ENCODE results near the gene APLP2.
"Not testable (repeated sequence)": the region's sequence is repeated elsewhere in the genome, so short reads cannot be mapped to it uniquely, and the experiment has no call there.

The APLP2 gene

DNA sequence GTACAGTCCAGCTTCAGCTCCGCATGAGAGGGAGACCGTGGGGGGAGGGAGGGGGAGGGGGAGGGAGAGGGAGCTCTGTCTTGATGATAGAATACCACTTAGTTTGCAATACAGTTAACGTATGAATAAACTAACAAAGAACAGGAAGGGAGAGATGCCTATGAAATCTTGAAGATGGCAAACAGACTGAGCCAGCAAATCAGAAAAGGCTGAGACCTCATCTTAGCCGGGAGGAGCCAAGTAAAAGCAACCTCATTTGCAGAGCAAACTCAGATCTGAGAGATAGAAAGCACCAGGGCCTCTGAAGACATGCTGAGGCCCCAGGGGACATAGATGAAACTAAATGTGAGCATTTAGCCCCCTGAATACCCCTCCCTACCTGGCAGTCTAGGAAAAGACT lies 23.0 kb downstream of the APLP2 start:
- DNase-seq, result no peak

DNA sequence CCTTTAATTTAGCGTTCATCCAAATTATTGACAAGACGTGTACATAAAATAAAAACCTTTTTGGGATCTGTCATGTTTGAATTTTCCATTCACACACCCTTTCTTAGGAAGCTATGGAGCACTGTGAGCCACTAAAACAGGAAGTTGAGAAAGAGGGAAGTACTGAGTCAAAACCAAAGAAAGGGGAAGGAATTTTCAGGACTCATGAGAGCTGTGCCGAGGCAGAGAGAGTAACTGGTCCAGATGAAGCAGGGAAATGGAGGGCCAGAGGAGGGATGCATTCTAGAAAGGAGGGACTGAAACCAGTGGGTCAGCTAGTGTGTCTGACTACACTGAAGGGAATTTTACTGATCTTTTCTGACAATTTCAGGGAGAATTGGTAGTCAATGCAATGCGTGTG lies 24.9 kb downstream of the APLP2 start:
- DNase-seq, result no peak

GRCh38 chr11:130095326-130095725 lies 25.6 kb downstream of the APLP2 start:
- DNase-seq, result no peak

GRCh38 chr11:130096042-130096441 lies 26.3 kb downstream of the APLP2 start:
- no peak for DNase-seq

DNA sequence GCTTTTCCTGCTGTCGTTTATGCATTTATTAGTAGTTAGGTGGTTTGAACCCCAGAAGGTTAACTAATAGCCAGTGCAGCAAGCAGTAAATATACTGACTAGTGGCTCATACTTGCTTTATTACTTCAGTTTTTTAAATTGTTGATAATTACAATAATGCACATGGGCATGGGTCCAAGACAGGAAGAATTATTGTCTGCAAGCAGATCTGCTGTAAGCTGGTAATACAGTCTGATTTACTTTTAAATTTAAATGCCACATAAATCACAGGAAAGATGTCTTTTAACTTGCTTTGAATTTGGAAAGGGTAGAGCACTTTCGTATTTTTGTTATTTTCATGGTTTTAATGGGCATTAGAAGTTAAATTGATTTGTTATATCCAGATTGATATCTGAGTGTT lies 27.1 kb downstream of the APLP2 start:
- DNase-seq, result no peak

DNA sequence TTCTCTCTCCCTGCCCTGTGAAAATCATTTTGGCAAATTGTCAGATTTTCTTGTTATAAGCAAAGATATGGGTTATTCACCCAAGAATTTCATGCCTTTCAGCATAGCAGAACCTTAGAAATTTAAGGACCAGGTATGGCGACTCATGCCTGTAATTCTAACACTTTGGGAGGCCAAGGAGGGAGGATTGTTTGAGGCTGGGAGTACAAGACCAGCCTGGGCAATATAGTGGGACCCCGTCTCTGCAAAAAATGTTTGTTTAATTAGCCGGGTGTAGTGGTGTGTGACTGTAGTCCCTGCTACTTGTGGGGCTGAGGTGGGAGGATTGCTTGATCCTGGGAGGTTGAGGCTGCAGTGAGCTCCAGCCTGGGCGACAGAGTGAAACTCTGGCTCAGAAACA lies 27.6 kb downstream of the APLP2 start:
- DNase-seq, result no peak

DNA sequence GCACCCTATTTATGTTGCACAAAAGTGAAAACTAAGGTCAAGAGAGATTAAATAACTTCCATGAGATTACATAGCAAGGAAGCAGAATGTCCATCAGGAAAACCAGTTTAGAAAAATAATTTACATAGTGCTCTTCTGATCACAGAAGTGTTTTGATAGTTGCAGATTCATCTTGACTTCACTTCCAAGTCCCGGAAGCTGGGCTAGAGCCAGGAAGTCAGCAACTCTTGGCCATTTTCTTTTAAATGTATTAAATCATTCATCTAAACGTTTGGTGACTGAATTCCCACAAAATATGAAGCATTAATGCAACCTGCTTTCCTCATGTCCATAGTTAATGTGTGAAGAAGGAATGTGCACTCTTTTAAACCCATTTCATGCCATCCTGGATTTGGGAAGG lies 29.7 kb downstream of the APLP2 start:
- DNase-seq, result no peak

- DNase-seq, result no peak
Measured at GRCh38 chr11:130100381-130101095, 30.8 kb downstream of the APLP2 start.

- no peak for DNase-seq
Measured at GRCh38 chr11:130101661-130102060, 32.0 kb downstream of the APLP2 start.

- no peak for DNase-seq
Measured at GRCh38 chr11:130102301-130103249, 32.9 kb downstream of the APLP2 start.

DNA sequence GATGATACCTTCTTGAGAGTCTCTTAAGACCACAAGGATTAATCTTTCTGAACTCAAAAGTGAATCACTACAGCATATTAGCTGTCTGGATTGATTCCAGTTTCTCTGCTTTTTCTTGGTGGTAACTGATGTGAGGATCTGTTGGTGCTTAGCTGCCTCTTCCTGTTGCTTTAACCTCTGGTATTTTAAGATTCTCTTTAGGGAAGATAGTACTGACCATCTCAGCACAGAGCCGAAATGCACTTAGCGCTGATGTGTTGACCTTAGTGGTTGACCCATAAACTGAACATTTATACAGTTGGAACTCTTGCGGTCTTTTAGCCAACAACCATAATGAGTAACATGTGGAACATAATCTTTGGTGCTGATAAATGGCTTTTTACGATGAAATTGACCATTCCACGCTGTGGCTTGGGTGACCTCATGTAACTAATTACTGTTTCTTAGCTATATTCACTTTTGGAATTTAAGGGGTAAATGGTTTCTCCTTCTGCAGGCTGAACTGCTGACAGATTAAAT lies 33.7 kb downstream of the APLP2 start:
- DNase-seq, result peak; percentile 93

DNA sequence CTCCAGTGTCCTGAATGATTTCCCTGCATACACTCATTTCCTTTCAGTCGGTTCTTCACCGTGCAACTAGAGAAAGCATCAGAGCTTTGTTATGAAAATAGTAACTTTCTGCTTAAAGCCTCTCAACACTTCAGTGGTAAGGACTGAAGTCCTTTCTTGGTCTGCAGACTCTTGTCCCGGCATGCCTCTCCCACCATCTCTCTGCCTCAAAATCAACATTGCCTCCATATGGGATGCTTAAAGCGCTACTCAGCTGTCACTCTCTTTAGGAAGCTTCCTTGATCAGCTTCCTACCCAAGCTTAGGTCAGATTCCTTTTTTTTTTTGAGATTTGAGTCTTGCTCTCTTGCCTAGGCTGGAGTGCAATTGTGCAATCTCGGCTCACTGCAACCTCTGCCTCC lies 36.7 kb downstream of the APLP2 start:
- no peak for DNase-seq

GRCh38 chr11:130108671-130109070 lies 39.0 kb downstream of the APLP2 start:
- DNase-seq, result not testable (repeated sequence)

GRCh38 chr11:130109386-130109785 lies 39.7 kb downstream of the APLP2 start:
- DNase-seq, result no peak

GRCh38 chr11:130110339-130111108 lies 40.8 kb downstream of the APLP2 start:
- DNase-seq, result no peak

- no peak for DNase-seq
Measured at GRCh38 chr11:130112071-130112830, 42.6 kb downstream of the APLP2 start.

DNA sequence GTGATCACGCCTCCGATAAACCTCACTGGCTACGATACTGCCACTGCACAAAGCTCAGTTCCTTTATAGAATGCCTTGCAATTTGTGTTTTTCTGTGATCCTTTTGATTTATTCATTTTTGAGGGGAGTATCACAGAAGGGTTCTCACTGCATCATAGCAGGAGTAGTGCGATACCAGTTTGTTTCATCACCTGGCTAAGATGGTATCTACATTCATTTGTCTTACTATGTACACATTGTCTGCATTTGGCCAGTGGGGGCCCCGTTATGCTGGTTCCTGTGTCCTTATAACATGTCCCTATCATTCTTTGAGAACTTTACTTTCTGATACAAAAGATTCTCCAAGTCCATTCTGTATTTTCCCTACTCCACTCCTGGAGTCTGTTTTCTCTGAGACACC lies 44.6 kb downstream of the APLP2 start:
- no peak for DNase-seq

DNA sequence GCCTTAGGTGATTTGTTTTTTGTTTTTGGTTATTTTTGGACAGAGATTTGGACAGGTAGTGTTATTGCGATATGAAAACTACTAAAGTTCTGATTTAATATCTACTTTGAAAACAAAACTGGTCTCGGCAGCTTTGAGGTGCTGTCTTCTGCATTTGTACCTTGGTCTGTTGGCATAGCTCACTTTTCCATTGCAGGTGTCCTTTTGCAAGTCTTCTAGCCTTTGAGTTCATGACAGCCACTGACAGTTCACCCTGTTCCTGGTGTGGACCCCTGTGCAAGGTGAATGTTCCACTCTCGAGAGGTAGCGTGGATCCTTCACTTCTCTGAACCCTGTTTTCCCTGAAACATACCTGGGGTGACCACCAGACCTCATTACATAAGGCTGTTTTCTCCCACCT lies 45.0 kb downstream of the APLP2 start:
- no peak for DNase-seq

GRCh38 chr11:130115218-130115617 lies 45.5 kb downstream of the APLP2 start:
- peak; percentile 29 for DNase-seq

- no peak for DNase-seq
Measured at GRCh38 chr11:130118165-130118564, 48.5 kb downstream of the APLP2 start.

DNA sequence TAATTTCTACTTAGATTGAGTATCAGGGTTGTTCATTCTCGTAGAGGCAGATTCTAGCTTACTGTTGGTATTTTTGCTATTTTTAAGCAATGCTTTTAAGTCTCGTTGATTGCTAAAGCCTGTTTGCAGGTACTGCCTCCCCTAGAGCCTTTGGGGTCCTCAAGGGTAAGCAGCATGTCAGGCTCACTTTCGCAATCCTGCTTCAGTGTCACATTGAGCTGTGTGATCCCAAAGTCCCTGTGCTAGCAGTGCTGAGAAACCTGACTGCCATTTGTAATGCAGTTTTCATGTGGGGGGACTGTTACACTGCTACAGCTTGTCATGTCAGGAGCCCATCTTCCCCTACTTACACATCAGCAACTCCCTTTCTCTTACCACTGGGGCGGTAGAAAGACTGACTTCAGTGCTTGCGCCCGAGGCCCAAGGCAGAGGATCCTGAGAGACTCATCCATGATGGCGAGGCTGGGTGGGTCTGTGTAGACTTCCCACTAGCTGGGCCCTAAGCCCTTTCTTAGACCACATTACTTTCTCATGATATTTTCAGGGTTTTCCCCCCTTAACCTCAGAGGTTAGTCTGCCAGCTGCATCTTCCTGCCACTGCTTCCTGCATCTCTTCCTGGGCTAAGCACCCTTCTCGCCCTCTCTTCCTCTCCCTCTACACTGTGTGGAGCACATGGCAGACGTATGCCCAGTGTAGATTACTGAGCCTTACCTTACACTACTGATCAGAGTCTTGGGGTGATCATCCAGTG lies 49.1 kb downstream of the APLP2 start:
- no peak for DNase-seq

Data from fibroblast of skin of abdomen (primary cell).